ENCODE results near the gene GNG7.

DNA sequence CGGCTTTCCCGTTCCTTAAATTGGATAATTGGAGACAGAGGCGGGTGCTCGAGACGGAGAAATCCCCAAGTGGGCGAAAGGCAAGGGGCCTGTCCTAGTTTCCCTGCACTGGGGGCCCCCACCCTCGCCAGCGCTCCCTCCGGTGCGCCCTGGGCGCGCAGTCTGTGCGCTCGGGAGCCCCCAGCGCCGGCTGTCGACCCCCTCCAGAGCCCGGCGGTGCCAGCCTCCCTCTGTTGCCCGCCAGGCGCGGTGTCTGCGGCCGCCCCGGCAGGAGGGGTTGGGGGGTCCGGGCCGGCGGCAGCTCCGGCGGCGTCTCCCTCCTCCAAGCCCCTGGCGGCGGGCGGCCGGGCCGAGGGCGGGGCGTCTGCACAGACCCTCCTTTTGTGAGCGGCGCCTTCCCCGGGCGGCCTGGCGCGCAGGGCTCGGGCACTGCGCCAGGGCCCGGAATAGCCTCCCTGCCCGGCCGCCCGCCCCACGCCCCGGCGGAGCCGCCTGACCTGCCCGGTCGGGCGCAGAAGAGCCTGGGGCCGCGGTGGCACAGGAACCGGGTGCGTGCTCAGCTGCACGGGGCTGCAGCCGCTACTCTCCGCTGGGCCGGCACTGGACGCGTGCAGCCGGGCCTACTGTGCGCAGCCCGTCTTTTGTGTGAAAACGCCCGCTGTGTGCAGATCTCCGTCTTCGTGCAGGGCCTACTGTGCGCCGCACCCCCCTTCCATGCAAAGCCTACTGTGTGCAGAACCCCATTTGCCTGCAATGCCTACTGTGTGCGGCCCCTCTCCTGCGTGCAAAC lies 213.4 kb downstream of the GNG7 start:
- TF ChIP-seq POLR2AphosphoS5 (IDR thresholded peaks at IDR 0.05; ENCODE audit: low read depth, low read length), result no peak
- TF ChIP-seq TAF1 (IDR thresholded peaks at IDR 0.05; ENCODE audit: borderline replicate concordance, low read depth, low read length), result no peak
- TF ChIP-seq POLR2A (IDR thresholded peaks at IDR 0.05; ENCODE audit: low read depth, low read length), result no peak
